Measurements from ENCODE around the gene NCOR1.

NCOR1 gene

GRCh38 chr17:16027708-16028584 is 187.4 kb downstream of the NCOR1 start:
- no peak for DNase-seq (ENCODE audit: low spot score)

- DNase-seq (ENCODE audit: low spot score), result no peak
These were observed 188.4 kb downstream of the NCOR1 start for GRCh38 chr17:16026895-16027294.

- no peak for DNase-seq (ENCODE audit: low spot score)
These were observed 190.1 kb downstream of the NCOR1 start for GRCh38 chr17:16025202-16025601.

GRCh38 chr17:16023881-16024280 is 191.5 kb downstream of the NCOR1 start:
- DNase-seq (ENCODE audit: low spot score), result no peak

- DNase-seq (ENCODE audit: low spot score), result no peak
These were observed 196.0 kb downstream of the NCOR1 start for GRCh38 chr17:16019347-16019746.

GRCh38 chr17:16013943-16014407 is 201.4 kb downstream of the NCOR1 start:
- no peak for DNase-seq (ENCODE audit: low spot score)

GRCh38 chr17:16007439-16007838 is 207.9 kb downstream of the NCOR1 start:
- DNase-seq (ENCODE audit: low spot score), result no peak

- no peak for DNase-seq (ENCODE audit: low spot score)
These were observed 209.7 kb downstream of the NCOR1 start for GRCh38 chr17:16005636-16006035.

GRCh38 chr17:16003841-16004240 is 211.5 kb downstream of the NCOR1 start:
- no peak for DNase-seq (ENCODE audit: low spot score)

GRCh38 chr17:16002708-16003260 is 212.6 kb downstream of the NCOR1 start:
- no peak for DNase-seq (ENCODE audit: low spot score)

GRCh38 chr17:16001226-16001897 is 214.0 kb downstream of the NCOR1 start:
- no peak for DNase-seq (ENCODE audit: low spot score)

- peak; percentile 42 for DNase-seq (ENCODE audit: low spot score)
These were observed 215.1 kb downstream of the NCOR1 start for GRCh38 chr17:15999974-16000827.

- peak; percentile 95 for DNase-seq (ENCODE audit: low spot score)
These were observed 216.0 kb downstream of the NCOR1 start, which contains the start of the genes TTC19 and ZSWIM7 for GRCh38 chr17:15999141-15999973. Gene TTC19, plus strand, starts transcription at chr17:15999824. Its CDS starts 25 bp downstream, at chr17:15999849. Gene ZSWIM7, minus strand, starts transcription at chr17:15999704. Its CDS starts 110 bp downstream, at chr17:15999594.

GRCh38 chr17:15998031-15998562 is 217.2 kb downstream of the NCOR1 start:
- DNase-seq (ENCODE audit: low spot score), result no peak

- no peak for DNase-seq (ENCODE audit: low spot score)
These were observed 219.0 kb downstream of the NCOR1 start for GRCh38 chr17:15996322-15996721.

- DNase-seq (ENCODE audit: low spot score), result no peak
These were observed 233.4 kb downstream of the NCOR1 start for GRCh38 chr17:15981646-15982580.

GRCh38 chr17:15981208-15981607 is 234.1 kb downstream of the NCOR1 start:
- no peak for DNase-seq (ENCODE audit: low spot score)
